HG03460 (cell line): ENCODE measurements around the gene PACS2.
A peak's percentile ranks its signal among the peaks of the same experiment; 100 is the strongest.
"Not testable (repeated sequence)": the region's sequence is repeated elsewhere in the genome, so short reads cannot be mapped to it uniquely, and the experiment has no call there.

Source experiments
- ATAC-seq: cut with Tn5 transposase; IDR thresholded peaks from one replicate; pipeline ENCODE4 v1.9.1; 2021; ENCODE audit not compliant: unreplicated experiment

PACS2 gene

DNA sequence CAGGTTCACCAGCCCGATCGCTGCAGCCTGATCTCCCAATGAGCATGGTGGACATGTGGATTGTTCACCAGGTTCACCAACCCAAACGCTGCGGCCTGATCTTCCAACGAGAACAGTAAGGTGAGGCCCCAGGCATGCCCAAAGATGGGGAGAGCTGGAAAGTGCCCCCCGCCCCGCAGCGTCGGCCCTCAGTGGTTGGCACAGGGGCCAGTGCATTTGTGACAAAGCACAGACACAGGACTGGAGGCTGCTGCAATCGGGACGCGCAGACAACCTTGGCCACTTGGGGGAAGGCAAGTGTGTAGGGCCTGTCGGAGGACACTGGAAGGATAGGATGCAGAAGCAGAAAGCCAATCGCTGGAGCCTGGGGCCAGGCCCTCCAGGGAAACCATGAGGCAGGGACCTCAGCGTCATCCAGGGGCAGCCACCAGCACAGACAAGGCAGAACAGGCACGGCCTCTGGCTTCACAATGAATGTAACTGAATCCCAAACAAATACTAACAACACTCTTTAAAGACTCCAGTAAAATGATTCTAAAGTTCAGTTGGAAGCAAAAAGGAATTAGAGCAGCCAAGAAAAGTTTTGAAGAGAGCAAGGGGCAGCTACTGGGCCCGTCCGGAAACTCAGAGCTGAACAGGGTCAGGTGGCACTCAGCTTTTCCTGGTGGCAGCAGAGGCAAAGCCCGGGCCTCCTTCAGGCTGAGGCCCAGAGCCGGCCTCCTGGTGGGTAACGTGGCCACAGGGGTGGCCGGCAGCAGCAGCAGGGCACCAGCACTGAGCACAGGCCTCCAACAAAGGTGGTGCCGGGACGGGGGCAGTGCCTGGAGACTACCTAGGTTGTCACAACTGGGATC is 27.1 kb upstream of the PACS2 start:
- ATAC-seq, result no peak

DNA sequence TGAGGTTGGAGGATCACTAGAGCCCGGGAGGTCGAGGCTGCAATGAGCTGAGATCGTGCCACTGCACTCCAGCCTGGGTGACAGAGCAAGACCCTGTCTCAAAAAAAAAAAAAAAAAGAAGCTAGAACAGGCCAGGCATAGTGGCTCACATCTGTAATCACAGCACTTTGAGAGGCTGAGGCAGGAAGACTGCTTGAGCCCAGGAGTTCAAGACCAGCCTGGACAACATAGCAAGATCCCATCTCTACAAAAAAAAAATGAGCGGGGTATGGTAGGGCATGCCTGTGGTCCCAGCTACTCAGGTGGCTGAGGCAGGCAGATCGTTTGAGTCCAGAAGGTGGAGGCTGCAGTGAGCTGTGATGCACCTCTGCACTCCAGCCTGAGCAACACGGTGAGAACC is 25.6 kb upstream of the PACS2 start:
- not testable (repeated sequence) for ATAC-seq

- ATAC-seq, result no peak
Measured at GRCh38 chr14:105290621-105291346, 23.8 kb upstream of the PACS2 start.

- ATAC-seq, result peak; percentile 20
Measured at GRCh38 chr14:105292826-105293711, 21.5 kb upstream of the PACS2 start.

DNA sequence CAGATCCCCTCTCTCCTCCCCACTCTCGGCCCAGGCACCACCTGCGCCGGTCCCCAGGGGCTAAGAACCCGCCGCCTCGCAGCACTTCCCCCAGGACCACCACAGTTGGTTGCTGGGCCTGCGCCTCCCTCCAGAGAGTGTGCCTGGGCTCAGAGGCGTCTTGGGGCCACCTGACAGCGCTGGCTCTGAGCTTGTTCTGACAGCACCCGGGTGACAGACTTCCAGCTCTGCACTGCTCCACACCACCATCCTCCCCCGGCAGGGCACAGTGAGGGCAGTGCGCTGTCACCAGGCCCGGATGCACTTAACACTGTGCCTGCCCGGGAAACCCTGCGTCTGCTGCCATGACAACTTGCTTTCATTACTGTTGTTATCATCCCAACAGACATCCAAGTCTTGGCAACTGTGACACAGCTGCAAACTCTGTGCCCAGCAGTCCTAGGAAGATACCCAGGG is 20.4 kb upstream of the PACS2 start:
- peak; percentile 41 for ATAC-seq

DNA sequence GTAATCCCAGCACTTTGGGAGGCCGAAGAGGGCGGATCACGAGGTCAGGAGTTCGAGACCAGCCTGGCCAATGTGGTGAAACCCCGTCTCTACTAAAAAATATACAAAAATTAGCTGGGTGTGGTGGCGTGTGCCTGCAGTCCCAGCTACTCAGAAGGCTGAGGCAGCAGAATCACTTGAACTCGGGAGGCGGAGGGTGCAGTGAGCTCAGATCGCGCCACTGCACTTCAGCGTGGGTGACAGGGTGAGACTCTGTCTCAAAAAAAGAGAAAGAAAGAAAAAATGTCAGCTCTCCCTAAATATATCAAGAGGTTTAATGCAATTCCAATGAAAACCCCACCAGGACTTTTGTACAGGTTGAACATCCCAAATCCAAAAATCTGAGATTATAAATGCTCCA is 17.2 kb upstream of the PACS2 start:
- ATAC-seq, result not testable (repeated sequence)

GRCh38 chr14:105299654-105300541 is 14.7 kb upstream of the PACS2 start:
- peak; percentile 15 for ATAC-seq

DNA sequence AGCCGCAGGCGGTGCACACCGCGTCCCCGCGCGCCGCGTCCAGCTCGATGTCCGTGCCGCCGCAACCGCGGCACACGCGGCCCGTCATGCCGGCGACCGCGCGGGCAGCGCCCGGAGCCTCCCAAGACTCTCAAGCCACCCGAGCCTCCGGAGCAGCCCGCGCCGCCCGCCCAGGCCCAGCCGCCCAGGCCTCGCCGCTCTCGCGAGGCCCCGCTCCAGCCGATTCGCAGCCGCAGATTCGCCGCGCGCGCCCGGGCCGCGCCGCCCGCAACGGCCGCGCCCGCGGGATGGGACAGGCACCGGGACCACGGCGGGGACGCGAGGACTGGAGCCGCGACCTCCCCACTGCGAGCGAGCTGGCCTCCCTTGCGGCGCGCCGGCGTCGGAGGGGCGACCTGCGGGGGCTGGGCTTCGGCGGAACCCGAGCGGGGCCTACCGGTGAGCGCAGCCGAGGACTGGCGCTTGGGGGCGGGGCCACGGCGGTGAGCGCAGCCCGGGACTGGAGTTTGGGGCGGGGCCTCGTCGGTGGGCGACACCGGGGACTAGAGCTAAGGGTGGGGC is 13.9 kb upstream of the PACS2 start, which contains the start of gene BRF1:
TSS of gene BRF1 (minus strand) at position 460 of the 561 bp plus-strand sequence. CDS start at position 88, 372 bp downstream.
- peak; percentile 83 for ATAC-seq

DNA sequence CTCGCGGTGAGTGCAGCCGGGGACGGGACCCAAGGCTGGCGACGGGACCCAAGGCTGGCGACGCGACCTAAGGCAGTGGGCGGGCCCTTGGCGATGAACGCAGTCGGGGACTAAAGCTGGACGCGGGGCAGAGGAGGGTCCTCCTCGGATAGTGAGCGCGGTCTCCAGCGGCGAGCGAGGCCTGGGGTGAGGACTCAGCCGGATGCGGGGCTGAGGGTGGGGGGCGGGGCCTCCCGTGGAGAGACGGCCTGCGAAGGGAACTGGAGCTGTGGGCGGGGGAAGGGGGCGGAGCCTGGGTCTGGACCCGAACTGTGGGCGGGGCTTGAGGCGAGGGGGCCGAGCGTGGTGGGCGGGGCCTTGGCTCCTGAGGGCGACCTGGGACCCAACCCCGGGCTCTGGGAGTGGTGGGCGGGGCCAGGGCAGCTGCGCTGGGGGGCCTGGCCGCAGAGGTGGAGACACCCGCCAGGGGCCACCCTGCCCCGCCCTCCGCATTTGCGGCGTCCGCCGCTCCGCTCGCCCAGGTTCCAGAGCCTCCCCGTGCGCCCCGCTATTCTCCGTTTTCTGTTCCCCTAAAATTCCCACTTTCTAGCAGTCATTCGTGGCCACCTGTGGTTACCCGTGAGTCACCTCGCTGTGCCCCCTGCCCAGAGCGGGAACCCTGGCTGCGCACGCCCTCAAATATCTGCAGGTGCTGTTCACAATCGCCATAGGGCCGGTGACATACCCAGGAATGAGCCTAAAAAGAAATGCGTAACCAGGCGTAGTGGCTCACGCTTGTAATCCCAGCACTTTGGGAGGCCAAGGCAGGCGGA is 13.2 kb upstream of the PACS2 start:
- ATAC-seq, result peak; percentile 53

GRCh38 chr14:105301915-105302249 is 12.7 kb upstream of the PACS2 start:
- not testable (repeated sequence) for ATAC-seq

DNA sequence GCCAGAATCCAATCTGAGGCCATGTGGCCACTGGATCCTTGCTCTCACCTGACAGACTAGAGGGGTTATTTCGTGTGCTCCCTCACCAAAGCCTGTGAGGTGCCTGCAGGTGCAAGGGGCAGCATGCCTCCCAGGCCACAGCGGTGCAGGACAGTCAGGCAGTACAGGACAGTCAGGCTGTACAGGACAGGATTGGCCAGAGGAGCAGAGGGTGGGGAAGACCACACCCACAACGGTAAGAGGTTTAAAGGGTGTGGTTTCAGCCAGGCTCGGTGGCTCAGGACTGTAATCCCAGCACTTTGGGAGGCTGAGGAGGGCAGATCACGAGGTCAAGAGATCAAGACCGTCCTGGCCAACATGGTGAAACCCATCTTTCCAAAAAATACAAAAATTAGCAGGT is 10.6 kb upstream of the PACS2 start:
- ATAC-seq, result no peak

DNA sequence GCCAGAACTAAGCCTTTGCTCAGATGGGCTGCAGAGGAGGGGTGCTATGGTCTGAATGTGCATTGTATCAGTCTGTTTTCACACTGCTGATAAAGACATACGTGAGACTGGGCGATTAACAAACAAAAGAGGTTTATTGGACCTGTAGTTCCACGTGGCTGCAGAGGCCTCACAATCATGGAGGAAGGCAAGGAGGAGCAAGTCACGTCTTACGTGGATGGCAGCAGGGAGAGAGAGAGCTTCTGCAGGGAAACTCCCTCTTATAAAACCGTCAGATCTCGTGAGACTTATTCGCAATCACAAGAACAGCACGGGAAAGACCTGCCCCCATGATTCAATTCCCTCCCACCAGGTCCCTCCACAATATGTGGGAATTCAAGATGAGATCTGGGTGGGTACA is 10.0 kb upstream of the PACS2 start:
- no peak for ATAC-seq

- no peak for ATAC-seq
Measured at GRCh38 chr14:105305345-105305744, 9.2 kb upstream of the PACS2 start.

- ATAC-seq, result no peak
Measured at GRCh38 chr14:105305791-105306190, 8.8 kb upstream of the PACS2 start.

GRCh38 chr14:105307052-105307727 is 7.4 kb upstream of the PACS2 start:
- no peak for ATAC-seq

DNA sequence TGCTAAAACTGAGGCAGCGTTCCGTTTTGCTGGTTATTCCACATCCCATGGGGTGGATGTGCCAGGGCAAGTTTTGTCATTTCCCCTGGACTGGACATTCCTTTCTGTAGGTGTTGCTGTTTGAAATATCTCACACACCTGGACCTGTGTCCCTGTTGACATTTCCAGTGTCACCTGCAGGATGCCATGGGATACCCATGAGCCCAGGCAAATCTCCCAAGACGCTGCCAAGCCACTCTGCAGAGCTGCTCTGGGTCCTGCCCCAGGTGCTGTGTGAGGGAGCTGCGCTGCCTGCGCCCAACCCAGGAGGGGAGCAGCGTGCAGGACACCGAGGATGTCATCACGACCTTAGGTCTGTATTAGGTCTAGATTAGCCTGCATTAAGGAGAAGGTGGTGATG is 5.2 kb upstream of the PACS2 start:
- no peak for ATAC-seq

DNA sequence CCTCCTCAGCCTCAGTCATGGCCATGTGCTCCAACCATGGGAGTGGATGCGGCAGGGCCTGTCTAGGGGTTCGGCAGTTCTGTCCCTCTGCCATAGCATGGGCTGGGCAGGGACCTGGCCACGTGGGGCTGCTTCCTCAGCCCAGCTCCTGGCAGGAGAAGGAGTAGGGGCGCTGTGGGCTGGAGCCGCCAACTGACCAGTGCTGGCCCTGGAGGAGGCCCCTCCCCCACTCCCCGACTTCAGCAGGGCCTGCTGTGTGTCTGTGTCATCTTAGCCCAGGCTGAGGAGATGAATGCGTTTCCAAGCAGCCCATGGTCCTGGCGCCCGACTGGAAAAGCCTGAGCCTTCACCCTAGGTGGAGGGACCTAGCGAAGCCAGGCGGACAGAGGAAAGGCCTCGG is 2.7 kb upstream of the PACS2 start:
- ATAC-seq, result no peak

- ATAC-seq, result no peak
Measured at GRCh38 chr14:105312973-105313372, 1.6 kb upstream of the PACS2 start.
